Suppressor macrophage treated with lipopolysaccharide for 4 hours (primary cell): ENCODE data around the gene WDR62.

Source experiments
- DNase-seq: peaks from one replicate; pipeline ENCODE4 v3.0.0-alpha.2; 2020

Gene WDR62

GRCh38 chr19:36082916-36083315 lies 28.2 kb downstream of the WDR62 start:
- no peak for DNase-seq

- no peak for DNase-seq
These were observed 29.7 kb downstream of the WDR62 start for GRCh38 chr19:36084231-36085009.

- DNase-seq, result no peak
These were observed 31.6 kb downstream of the WDR62 start for GRCh38 chr19:36086326-36086725.

- no peak for DNase-seq
These were observed 35.1 kb downstream of the WDR62 start for GRCh38 chr19:36089847-36090246.

- DNase-seq, result no peak
These were observed 36.4 kb downstream of the WDR62 start for GRCh38 chr19:36090910-36091695.

GRCh38 chr19:36092566-36092965 lies 37.9 kb downstream of the WDR62 start:
- no peak for DNase-seq

- no peak for DNase-seq
These were observed 38.5 kb downstream of the WDR62 start for GRCh38 chr19:36093146-36093662.

GRCh38 chr19:36093687-36094086 lies 39.0 kb downstream of the WDR62 start:
- no peak for DNase-seq

GRCh38 chr19:36097036-36097435 lies 42.3 kb downstream of the WDR62 start:
- DNase-seq, result no peak

- DNase-seq, result no peak
These were observed 44.6 kb downstream of the WDR62 start for GRCh38 chr19:36099166-36099785.

GRCh38 chr19:36100476-36100875 lies 45.8 kb downstream of the WDR62 start:
- DNase-seq, result no peak

GRCh38 chr19:36101550-36102327 lies 47.0 kb downstream of the WDR62 start:
- DNase-seq, result no peak

- no peak for DNase-seq
These were observed 48.4 kb downstream of the WDR62 start for GRCh38 chr19:36103040-36103626.

GRCh38 chr19:36103842-36104552 lies 49.3 kb downstream of the WDR62 start:
- no peak for DNase-seq

- DNase-seq, result no peak
These were observed 51.7 kb downstream of the WDR62 start for GRCh38 chr19:36106441-36106840.

- DNase-seq, result no peak
These were observed 52.3 kb downstream of the WDR62 start for GRCh38 chr19:36106991-36107390.

- DNase-seq, result no peak
These were observed 54.0 kb downstream of the WDR62 start for GRCh38 chr19:36108684-36109083.

- no peak for DNase-seq
These were observed 55.9 kb downstream of the WDR62 start, which contains the start of gene OVOL3 for GRCh38 chr19:36110487-36111199. TSS of gene OVOL3 (plus strand) at chr19:36111143. CDS start at chr19:36111203, 60 bp downstream.

GRCh38 chr19:36111200-36111539 lies 56.5 kb downstream of the WDR62 start:
- no peak for DNase-seq

- no peak for DNase-seq
These were observed 58.0 kb downstream of the WDR62 start for GRCh38 chr19:36112678-36113077.

GRCh38 chr19:36113425-36113824 lies 58.7 kb downstream of the WDR62 start:
- DNase-seq, result no peak
